ENCODE measurements around the gene TCTN1. TPM values are rescaled to one million over a fixed set of nuclear protein-coding genes. Genes with fewer than 3 reads are reported as not detected.

The TCTN1 gene
- total and polyA plus RNA-seq, 2 of the 13 experiments (the other 11 are each of a cell fraction or from before 2014, with no cell fraction given), result 13.6 to 16.0 TPM

GRCh38 chr12:110698171-110698902 is 84.4 kb downstream of the TCTN1 start (continued):
- no peak for TF ChIP-seq HMGXB3 (CRISPR knock-in tag; IDR thresholded peaks at IDR 0.05; ENCODE audit: borderline replicate concordance)
- TF ChIP-seq SETDB1 (CRISPR knock-in tag; IDR thresholded peaks at IDR 0.05; ENCODE audit: borderline replicate concordance), result no peak
- no peak for TF ChIP-seq SMYD3 (CRISPR knock-in tag; IDR thresholded peaks at IDR 0.05)
- TF ChIP-seq CREM (IDR thresholded peaks at IDR 0.05), result no peak
- TF ChIP-seq CREM (CRISPR knock-in tag; IDR thresholded peaks at IDR 0.05), result no peak
- no peak; the same call in 1 of the 2 replicates for TF ChIP-seq ETV6 (CRISPR knock-in tag; conservative IDR thresholded peaks at IDR 0.05)
- TF ChIP-seq ZNF772 (CRISPR knock-in tag; IDR thresholded peaks at IDR 0.05), result no peak
- TF ChIP-seq SMAD3 (CRISPR knock-in tag; IDR thresholded peaks at IDR 0.05), result no peak
- TF ChIP-seq RAD51 (IDR thresholded peaks at IDR 0.05; ENCODE audit: borderline replicate concordance), result no peak; the same call in 1 of the 2 replicates
- no peak for TF ChIP-seq NFAT5 (CRISPR knock-in tag; IDR thresholded peaks at IDR 0.05)
- no peak for TF ChIP-seq ZNF180 (CRISPR knock-in tag; IDR thresholded peaks at IDR 0.05; ENCODE audit: borderline replicate concordance, low read depth)
- no peak for TF ChIP-seq ELK4 (CRISPR knock-in tag; IDR thresholded peaks at IDR 0.05; ENCODE audit: borderline replicate concordance)
- 0 out of 2 replicates have a peak, but pooled peaks have one; percentile 37 for TF ChIP-seq GATAD1 (CRISPR knock-in tag; IDR thresholded peaks at IDR 0.05)
